Memory B cell (primary cell): ENCODE results near the gene CKLF.

Source experiments
- ATAC-seq: fragments of 150-1000 bp; cut with Tn5 transposase; 2 replicates; pipeline ENCODE4 v1.10.0; 2021; ENCODE audit warnings: low read depth, mild to moderate bottlenecking, moderate library complexity
- DNase-seq, 2 donors: peaks; one replicate each; pipeline ENCODE4 v3.0.0; 2022; ENCODE audit warnings: low spot score in 2 of 2
- H3K27ac Mint-ChIP-seq: one replicate; pipeline ENCODE4 v1.8.0; 2022; ENCODE audit warnings: mild to moderate bottlenecking, moderate library complexity, mixed read lengths
- H3K27me3 Mint-ChIP-seq: one replicate; pipeline ENCODE4 v1.8.0; 2022; ENCODE audit warnings: mixed read lengths
- H3K36me3 Mint-ChIP-seq: one replicate; pipeline ENCODE4 v1.8.0; 2022; ENCODE audit warnings: mild to moderate bottlenecking, mixed read lengths
- H3K4me1 Mint-ChIP-seq: one replicate; pipeline ENCODE4 v1.8.0; 2022; ENCODE audit warnings: mixed read lengths
- H3K4me3 Mint-ChIP-seq: one replicate; pipeline ENCODE4 v1.8.0; 2022; ENCODE audit warnings: mild to moderate bottlenecking, moderate library complexity, mixed read lengths
- H3K9me3 Mint-ChIP-seq: one replicate; pipeline ENCODE4 v1.8.0; 2022; ENCODE audit warnings: mixed read lengths

The CKLF gene

DNA sequence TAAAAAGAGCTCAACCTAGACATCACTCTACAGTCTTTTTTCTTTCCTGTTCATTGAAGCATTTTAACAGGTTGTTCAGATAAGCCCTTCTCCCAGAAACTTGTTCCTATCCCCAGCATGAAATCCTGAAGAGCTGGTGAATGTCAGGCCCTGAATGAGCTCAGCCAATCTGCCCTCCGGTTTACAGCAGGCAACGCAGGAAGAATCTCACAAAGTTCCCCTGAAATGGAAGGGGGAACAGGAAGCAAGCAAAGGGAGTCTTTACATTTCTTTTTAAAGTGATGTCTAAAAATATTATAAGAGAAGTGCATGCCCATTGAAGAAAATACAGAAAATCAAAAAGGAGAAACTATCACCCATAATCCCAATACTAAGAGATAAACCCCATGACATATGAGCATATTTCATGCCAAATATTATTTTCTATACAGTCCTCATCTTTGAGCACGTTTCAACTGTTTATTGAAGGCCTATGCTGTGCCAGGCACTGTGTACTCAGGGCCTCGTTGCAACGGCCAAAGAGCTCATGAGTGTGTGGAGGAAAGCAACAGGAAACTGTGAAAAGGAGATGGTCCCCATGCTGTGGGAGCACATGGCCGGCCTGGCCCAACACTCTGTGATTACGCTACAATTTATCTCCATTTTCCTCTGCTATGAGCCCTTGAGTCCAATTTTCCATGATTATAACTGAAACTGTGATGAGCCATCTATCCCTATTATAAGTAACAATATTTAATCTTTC lies 8.2 kb upstream of the CKLF start:
- Mint-ChIP-seq H3K9me3 (no peaks in the 10 kb centered on the region), H3K27me3 (no peaks in the 10 kb centered on the region), H3K4me3 (no peak overlapping the region), H3K4me1 (peaks cover 54% of the 10 kb centered on the region), H3K36me3 (no peaks in the 10 kb centered on the region), H3K27ac (peak overlapping the region; percentile 59)
- ATAC-seq = no peak
- no peak for DNase-seq

DNA sequence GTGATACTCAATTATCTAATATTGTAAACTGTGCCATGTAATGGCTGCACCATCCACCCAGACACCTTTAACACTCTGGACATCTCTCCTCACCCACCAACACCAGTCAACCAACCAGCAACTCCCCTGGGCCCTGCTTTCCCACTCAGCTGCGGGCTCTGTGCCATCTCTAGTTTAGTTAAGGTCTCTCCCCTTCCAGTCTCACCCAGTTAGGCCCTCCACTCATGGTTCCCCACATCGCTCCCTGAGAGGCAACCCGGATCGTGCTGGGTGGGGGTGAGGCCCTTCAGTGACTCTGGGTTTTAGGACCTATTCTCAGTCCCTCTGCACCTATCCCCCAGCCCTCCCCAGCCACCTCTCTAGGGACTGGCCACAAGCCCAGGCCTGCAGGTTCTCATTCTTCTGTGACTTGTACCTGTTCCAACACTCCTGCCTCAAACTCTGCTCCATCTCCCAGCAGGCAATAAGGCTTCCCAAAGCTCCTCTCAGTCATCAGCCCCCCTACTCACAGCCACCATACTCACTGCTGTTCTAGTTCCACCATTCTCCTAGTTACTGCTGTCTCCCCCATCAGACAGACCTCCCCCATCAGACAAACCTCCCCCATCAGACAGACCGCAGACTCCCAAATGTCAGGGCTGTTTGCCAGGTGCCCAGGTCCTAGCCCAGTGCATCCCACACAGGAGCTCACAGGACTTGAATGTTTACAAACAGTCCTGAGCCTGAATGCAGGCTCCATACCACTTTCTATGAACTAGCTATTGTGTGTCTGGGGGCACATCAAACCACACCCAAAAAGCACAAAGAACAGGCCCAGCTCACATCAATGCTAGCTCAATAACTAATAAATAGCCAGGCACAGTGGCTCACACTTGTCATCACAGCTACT lies 5.0 kb upstream of the CKLF start:
- H3K9me3 Mint-ChIP-seq = no peaks in the 10 kb centered on the region
- H3K4me1 Mint-ChIP-seq = peaks cover 55% of the 10 kb centered on the region
- ATAC-seq = no peak
- no peaks in the 10 kb centered on the region for H3K27me3 Mint-ChIP-seq
- no peak overlapping the region for H3K27ac Mint-ChIP-seq
- peak overlapping the region; percentile 22 for H3K4me3 Mint-ChIP-seq
- no peaks in the 10 kb centered on the region for H3K36me3 Mint-ChIP-seq
- no peak for DNase-seq

DNA sequence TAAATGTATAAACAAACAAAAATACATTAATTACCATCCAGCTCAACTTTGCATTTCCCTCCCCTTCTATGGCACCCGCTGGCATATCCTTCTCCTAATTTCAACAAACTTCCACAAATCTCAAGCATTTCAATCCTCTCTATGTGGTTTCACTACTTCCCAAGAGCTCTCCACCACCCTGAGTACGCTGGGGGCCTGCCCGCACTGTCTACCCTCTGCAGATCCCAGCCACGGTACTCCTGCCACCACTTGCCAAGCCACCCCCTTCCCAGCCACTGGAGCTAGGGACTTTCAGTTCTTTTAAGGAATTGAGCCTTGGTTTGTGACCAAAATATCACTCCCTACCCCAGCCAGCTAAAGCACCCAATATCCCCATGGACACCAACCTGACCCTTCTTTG lies 4.3 kb upstream of the CKLF start:
- peaks cover 59% of the 10 kb centered on the region for H3K4me1 Mint-ChIP-seq
- H3K4me3 Mint-ChIP-seq = no peak overlapping the region
- no peaks in the 10 kb centered on the region for H3K36me3 Mint-ChIP-seq
- DNase-seq = no peak
- no peaks in the 10 kb centered on the region for H3K27me3 Mint-ChIP-seq
- no peak for ATAC-seq
- H3K9me3 Mint-ChIP-seq = no peaks in the 10 kb centered on the region
- H3K27ac Mint-ChIP-seq = peak overlapping the region; percentile 23

DNA sequence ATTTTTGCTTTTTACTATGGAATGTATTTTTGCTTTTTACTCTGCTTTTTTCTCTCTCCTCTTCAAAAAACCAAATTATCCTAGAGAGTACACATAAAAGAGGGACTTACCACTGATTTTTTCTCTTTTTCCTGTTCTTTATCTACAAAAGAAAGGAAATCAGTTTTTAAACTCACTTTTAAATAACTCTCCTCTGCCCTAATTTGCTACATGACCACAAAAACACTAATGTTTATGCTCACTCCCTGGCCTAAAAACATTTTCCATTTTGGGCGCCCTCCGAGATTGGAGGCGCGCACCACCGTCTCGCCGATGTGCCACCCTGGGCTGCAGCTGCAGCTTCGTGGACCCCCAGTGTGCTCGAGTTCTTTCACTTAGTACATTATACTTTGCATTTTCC lies 3.5 kb upstream of the CKLF start:
- Mint-ChIP-seq H3K4me3 (peak overlapping the region; percentile 77), H3K36me3 (no peaks in the 10 kb centered on the region), H3K27me3 (no peaks in the 10 kb centered on the region), H3K4me1 (peaks cover 63% of the 10 kb centered on the region), H3K27ac (peak overlapping the region; percentile 23), H3K9me3 (no peaks in the 10 kb centered on the region)
- ATAC-seq (no peak), DNase-seq (no peak)

DNA sequence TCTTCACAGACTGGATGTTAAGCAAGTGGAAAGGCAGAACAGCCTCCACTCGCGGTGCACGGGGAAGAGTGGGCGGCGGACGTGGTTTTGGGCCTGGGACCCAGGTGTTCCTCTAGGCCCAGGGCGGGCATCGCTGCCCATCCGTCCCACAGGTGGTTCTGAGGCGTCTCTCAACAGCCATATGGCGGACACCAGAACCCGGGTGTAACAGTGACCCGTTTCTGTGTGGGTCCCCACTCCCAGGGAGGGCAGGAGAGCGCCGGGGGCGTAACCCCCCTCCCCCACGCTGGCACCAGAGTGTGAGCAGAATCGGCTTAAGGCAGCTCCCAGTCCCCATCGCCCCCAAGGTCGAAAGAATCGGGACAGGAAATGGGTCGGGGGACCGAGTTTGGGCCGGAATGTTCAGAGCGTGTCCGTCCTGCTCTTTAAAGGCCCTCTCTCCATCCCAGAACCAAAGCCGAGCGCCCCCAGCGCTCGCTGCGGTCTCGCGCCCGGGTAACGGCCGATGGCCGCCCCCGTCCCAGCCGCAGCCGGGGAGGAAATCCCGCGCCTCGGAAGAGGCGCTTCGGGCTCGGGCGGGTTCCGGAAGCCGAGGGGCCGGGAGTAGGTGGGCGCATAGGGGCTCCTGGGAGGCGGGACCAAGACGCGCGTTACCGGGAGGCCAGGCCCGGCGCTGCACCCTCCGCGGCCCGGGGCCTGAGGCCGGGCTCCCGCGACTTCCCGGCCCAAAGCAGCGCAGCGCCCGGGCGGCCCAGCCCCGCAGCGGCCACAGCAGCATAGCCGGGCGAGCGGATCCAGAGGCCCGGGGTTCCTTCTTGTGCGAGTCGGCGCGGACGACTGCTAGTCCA lies 2.9 kb upstream of the CKLF start, which contains the start of gene TK2:
TSS of gene TK2 (minus strand) at position 839 of the 848 bp plus-strand sequence. CDS start at position 778, 61 bp downstream.
- DNase-seq = peak; percentile 47 to 58
- peak; percentile 38 for ATAC-seq
- Mint-ChIP-seq H3K27ac (peak within 1 kb of the TSS; percentile 23), H3K36me3 (peaks cover 2% of the 10 kb centered on the region), H3K4me1 (peaks cover 62% of the 10 kb centered on the region), H3K27me3 (no peaks in the 10 kb centered on the region), H3K4me3 (peak within 1 kb of the TSS; percentile 77), H3K9me3 (no peaks in the 10 kb centered on the region)

DNA sequence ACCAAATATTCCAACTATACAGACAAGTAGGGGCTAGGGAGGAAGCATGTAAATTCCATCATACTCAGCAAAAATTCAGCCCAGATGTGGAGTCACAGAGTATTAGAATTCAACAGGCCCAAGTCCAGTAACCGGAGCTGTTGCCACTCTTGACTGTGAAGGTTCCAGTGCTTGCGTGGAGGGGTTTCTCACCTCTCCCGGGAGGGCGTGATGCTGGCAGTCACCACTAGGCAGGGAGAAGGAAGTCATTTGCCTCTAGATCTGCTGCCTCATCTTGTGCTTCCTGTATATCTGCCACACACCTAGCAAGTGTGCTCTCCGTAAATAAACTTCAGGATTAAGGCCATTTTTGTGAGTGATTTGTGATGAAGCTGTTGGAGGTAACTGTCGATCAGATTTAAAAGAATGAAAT lies 1.0 kb upstream of the CKLF start:
- ATAC-seq (peak; percentile 46), DNase-seq (peak; percentile 36 to 46)
- H3K27me3 Mint-ChIP-seq = no peaks in the 10 kb centered on the region
- H3K36me3 Mint-ChIP-seq = peaks cover 10% of the 10 kb centered on the region
- H3K4me3 Mint-ChIP-seq = peak overlapping the region; percentile 90
- no peaks in the 10 kb centered on the region for H3K9me3 Mint-ChIP-seq
- H3K27ac Mint-ChIP-seq = peak overlapping the region; percentile 91
- H3K4me1 Mint-ChIP-seq = peaks cover 74% of the 10 kb centered on the region

DNA sequence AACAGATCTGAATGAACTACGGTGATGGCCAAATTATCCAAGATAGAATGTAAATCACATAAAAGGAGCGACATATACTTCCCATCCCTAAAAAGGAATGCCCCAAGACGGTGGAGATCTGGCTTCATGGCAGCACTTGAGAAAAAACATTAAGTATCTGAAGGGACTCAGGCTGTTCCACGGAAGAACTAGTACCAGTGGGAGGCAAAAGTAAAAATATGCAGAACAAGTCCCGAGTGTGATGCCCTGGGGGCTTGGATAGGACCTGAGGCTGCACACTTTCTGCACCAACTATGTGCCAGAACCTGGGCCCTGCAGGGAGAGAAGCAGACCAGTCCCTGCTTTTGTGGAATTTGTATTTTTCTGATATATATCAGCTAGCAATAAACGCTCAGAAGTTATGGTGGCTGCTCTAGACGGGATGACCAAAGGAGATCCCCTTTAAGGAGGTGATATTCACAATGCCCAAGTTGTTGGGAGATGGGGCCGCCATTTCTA lies 539 bp upstream of the CKLF start:
- Mint-ChIP-seq H3K9me3 (no peaks in the 10 kb centered on the region), H3K27me3 (no peaks in the 10 kb centered on the region), H3K36me3 (peaks cover 10% of the 10 kb centered on the region), H3K4me1 (peaks cover 70% of the 10 kb centered on the region), H3K27ac (peak overlapping the region; percentile 91), H3K4me3 (peak overlapping the region; percentile 90)
- ATAC-seq (no peak), DNase-seq (peak in 1 of 2 donors; percentile 6)

DNA sequence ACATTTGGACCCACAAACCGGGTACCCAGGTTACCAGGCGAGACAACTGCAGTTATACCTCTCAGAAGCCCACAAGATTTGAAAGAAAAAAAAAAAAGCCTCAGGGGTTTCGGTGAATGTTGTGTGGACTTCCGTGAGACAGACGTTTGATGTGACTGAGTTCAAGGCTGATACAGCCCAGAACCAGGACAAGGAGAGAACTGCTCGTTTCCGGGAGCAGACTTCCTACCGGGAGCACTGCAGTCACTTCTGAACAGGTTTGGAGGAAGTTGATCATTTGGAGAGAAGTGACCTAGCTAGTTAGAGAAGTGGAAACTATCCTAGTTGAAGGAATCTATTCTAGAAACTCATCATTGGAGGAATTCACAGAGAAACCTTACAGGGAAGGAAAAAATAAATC lies 847 bp downstream of the CKLF start:
- Mint-ChIP-seq H3K27ac (no peak overlapping the region), H3K27me3 (no peaks in the 10 kb centered on the region), H3K4me3 (peak overlapping the region; percentile 90), H3K4me1 (peaks cover 60% of the 10 kb centered on the region), H3K36me3 (peaks cover 15% of the 10 kb centered on the region), H3K9me3 (no peaks in the 10 kb centered on the region)
- DNase-seq (no peak), ATAC-seq (no peak)

DNA sequence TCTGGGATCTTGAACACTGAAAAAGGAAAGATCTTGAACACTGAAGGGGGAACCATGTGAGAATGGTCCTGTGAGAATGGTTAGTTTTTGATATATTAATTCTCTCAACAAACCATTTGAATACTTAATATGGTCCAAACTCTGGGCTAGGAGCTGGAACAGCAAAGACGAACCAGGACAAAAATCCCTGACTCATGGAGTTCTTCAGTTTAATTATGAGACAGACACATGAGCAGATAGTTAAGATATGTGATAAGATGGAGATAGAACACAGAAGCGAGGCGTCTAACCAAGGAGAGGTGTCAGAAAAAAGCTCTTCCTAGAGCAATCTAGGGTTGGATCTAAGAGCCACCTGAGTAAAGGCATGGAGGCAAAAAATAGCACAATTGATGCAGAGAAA lies 1.6 kb downstream of the CKLF start:
- no peak overlapping the region for H3K4me3 Mint-ChIP-seq
- no peak overlapping the region for H3K27ac Mint-ChIP-seq
- H3K27me3 Mint-ChIP-seq = no peaks in the 10 kb centered on the region
- DNase-seq (no peak), ATAC-seq (no peak)
- peaks cover 19% of the 10 kb centered on the region for H3K36me3 Mint-ChIP-seq
- H3K9me3 Mint-ChIP-seq = no peaks in the 10 kb centered on the region
- H3K4me1 Mint-ChIP-seq = peaks cover 54% of the 10 kb centered on the region

DNA sequence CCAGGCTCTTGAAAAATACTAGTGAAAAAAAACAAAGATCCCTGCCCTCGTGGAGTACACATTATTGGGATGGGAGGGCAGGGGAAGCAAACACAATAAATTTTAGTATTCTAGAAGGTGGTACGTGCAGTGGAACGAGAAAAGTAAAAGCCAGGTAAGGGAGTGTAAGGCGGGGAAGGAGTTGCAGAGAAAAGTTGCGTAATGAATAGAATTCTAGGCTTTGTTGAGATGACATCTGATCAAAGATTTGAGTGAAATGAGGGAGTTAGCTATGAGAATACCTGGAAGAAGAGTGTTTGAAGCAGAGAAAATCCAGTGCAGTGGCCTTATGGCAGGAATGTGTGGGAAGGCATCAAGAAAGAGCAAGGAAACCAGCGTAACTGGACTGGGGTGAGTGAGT lies 2.1 kb downstream of the CKLF start:
- H3K36me3 Mint-ChIP-seq = peaks cover 19% of the 10 kb centered on the region
- no peak overlapping the region for H3K4me3 Mint-ChIP-seq
- ATAC-seq (no peak), DNase-seq (no peak)
- H3K27ac Mint-ChIP-seq = no peak overlapping the region
- H3K4me1 Mint-ChIP-seq = peaks cover 52% of the 10 kb centered on the region
- H3K27me3 Mint-ChIP-seq = no peaks in the 10 kb centered on the region
- H3K9me3 Mint-ChIP-seq = no peaks in the 10 kb centered on the region

DNA sequence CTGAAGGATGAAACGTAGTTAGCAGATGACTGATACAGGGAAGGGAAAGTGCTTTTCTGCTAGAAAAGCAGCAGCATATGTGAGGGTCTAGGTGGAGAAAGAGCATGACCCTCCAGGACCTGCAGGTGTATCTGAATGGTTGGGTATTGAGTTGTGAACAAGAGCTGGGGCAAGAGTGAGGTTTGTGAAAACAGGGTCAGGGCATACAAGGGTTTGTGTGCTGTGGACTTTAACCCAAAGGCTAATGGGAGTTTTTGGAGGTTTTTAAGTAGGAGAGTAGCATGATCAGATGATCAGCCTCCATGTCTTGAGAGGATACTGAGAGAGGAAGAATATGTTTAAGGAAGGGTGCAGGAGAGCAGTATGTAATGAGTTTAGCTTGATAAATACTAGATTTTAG lies 7.7 kb downstream of the CKLF start:
- DNase-seq (no peak), ATAC-seq (no peak)
- Mint-ChIP-seq H3K4me3 (no peak overlapping the region), H3K36me3 (peaks cover 25% of the 10 kb centered on the region), H3K9me3 (no peaks in the 10 kb centered on the region), H3K27ac (peak overlapping the region; percentile 3), H3K27me3 (no peaks in the 10 kb centered on the region), H3K4me1 (peaks cover 35% of the 10 kb centered on the region)

DNA sequence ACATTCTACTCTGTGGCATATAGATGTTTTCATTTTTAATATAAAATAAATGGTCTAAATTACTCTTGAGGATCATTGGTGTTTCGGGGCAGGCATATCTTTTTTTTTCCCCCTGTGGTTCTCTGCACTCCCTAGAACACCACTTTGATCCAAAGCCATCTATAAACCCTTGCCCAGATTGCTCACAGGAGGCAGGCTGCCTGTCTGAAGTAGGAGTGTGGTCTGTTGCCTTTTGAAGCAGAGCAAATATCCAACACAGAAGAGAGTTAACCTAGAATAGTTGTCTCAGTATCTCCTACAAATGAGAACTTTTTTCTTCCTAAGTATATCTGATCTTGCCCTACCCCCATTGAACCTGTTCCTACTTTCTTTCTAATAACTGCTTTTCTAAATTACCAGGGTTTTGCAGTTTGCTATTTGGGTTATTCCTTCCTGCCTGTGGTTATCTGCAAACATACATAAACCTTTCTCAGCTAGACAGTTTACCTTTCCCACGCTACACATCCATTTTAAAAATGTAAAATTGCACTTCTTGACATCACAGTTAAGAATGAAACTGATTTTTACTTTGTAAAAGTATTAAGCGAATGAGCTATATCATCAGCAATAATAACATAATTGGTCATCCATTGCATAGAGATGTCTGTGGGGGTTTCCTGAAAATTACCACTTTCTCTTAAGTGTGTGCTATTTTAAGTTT lies 9.2 kb downstream of the CKLF start:
- H3K4me3 Mint-ChIP-seq = no peak overlapping the region
- ATAC-seq (no peak), DNase-seq (no peak)
- H3K4me1 Mint-ChIP-seq = peaks cover 23% of the 10 kb centered on the region
- no peaks in the 10 kb centered on the region for H3K27me3 Mint-ChIP-seq
- peak overlapping the region; percentile 18 for H3K27ac Mint-ChIP-seq
- H3K9me3 Mint-ChIP-seq = no peaks in the 10 kb centered on the region
- peaks cover 23% of the 10 kb centered on the region for H3K36me3 Mint-ChIP-seq

DNA sequence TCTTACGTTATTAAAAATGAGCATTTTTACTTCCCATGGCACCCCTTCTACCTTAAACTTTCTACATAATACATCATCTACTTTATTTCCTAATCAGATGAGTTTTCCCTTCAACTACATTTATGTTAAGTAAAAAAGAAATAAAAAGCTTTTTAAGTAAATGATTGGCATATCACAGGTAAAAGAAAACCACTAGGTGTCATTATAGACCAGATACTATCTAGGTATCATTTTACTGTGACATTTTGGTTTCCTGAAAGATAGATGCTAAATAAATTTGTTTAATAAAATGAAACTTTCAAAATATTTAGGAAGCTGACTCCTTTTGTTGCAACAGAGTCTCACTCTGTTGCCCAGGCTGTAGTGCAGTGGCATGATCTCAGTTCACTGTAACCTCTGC lies 10.0 kb downstream of the CKLF start:
- Mint-ChIP-seq H3K27ac (no peak overlapping the region), H3K4me1 (peaks cover 22% of the 10 kb centered on the region), H3K27me3 (no peaks in the 10 kb centered on the region), H3K9me3 (no peaks in the 10 kb centered on the region), H3K4me3 (no peak overlapping the region), H3K36me3 (peaks cover 27% of the 10 kb centered on the region)
- DNase-seq (no peak), ATAC-seq (no peak)
